ENCODE measurements around the gene SLX9. TPM values are rescaled to one million over a fixed set of nuclear protein-coding genes. Genes with fewer than 3 reads are reported as not detected.
"Not testable (repeated sequence)": the region's sequence is repeated elsewhere in the genome, so short reads cannot be mapped to it uniquely, and the experiment has no call there.

SLX9 gene
- total RNA-seq, 1 donor from 2014 or later, result 31.8 TPM

- TF ChIP-seq CTCF (IDR thresholded peaks at IDR 0.05; ENCODE audit: unreplicated experiment), result no peak
- Mint-ChIP-seq H3K27me3 (ENCODE audit: low read depth) (peaks cover 70% of the 10 kb centered on the region), H3K9me3 (no peaks in the 10 kb centered on the region), H3K4me3 (no peak overlapping the region), H3K27ac (no peak overlapping the region), H3K36me3 (no peaks in the 10 kb centered on the region), H3K4me1 (peaks cover 24% of the 10 kb centered on the region)
- no peak for DNase-seq (ENCODE audit: low spot score in 2 of 2, unreplicated experiment in 2 of 2)
These were observed 13.3 kb upstream of the SLX9 start for GRCh38 chr21:44926331-44927101.

DNA sequence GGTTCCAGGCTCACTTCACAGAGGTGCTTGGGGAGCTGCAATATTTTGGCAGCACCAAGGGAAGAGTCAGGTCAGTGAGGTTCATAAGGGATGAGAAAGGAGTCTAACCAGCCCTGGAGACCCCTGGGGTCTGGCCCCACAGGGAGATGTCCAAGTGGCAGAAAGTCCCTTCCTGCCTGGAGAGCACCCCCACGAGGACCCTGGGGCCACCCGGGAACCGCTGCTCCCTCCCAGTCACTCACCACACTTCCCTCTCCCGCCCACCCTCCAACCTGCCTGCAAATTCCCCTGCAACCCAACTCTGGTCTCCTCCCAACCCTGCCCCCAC lies 12.6 kb upstream of the SLX9 start:
- Mint-ChIP-seq H3K4me1 (peaks cover 24% of the 10 kb centered on the region), H3K27me3 (ENCODE audit: low read depth) (peaks cover 72% of the 10 kb centered on the region), H3K27ac (no peak overlapping the region), H3K9me3 (no peaks in the 10 kb centered on the region), H3K36me3 (no peaks in the 10 kb centered on the region), H3K4me3 (no peak overlapping the region)
- no peak for DNase-seq (ENCODE audit: low spot score in 2 of 2, unreplicated experiment in 2 of 2)
- no peak for TF ChIP-seq CTCF (IDR thresholded peaks at IDR 0.05; ENCODE audit: unreplicated experiment)

DNA sequence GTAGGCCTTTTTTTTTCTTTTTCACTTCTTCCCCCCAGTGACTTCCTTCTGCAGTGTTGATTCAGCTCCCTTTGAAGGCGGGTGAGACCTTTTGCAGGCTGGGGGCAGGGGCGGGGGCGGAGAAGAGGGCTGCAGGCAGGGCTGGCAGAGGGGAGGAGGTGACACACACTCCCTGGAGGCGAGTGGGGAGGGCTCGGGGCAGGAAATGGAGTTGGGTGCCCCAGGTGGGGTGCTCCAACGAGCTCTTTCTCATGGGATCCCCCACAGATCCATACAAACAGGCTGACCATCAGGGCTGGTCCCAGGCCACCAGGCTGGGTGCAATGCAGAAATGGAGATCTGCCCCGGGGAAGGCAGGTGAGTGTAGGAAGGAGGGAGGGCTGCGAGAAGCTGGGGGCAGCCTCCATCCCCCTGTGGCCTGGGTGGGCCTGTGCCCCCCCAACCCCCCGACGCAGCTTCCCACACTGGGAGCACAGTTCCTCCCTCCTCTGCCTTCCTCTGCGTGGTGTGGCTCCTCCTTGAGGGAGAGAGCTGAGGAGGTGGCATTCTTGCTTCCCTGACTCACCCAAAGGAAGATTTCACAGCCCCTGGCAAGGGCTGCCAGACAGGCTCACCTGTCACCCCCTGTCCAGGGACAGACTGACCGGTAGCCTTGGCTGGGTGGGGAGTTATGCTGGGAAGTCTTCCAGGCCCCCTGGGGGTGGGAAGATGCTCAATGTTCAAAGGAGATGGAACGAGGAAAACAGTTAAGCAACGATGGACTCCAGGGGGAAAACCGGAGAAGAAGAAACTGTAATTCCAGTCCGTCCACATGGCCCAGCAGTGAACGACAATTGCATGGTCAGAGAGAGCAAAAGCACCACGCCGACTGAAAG lies 12.0 kb upstream of the SLX9 start:
- peaks cover 24% of the 10 kb centered on the region for H3K4me1 Mint-ChIP-seq
- no peak for DNase-seq (ENCODE audit: low spot score in 2 of 2, unreplicated experiment in 2 of 2)

GRCh38 chr21:44928500-44929241 lies 11.2 kb upstream of the SLX9 start:
- H3K36me3 Mint-ChIP-seq; DNase-seq (ENCODE audit: low spot score in 2 of 2, unreplicated experiment in 2 of 2); H3K4me3 Mint-ChIP-seq; H3K9me3 Mint-ChIP-seq; H3K27ac Mint-ChIP-seq: not testable (repeated sequence)
- peaks cover 24% of the 10 kb centered on the region for H3K4me1 Mint-ChIP-seq
- peaks cover 72% of the 10 kb centered on the region for H3K27me3 Mint-ChIP-seq (ENCODE audit: low read depth)

More for the DNA sequence above, 12.0 kb upstream of the SLX9 start:
- H3K9me3 Mint-ChIP-seq, result no peaks in the 10 kb centered on the region
- H3K27ac Mint-ChIP-seq, result peak overlapping the region; percentile 44
- no peak for TF ChIP-seq CTCF (IDR thresholded peaks at IDR 0.05; ENCODE audit: unreplicated experiment)
- H3K4me3 Mint-ChIP-seq, result no peak overlapping the region
- no peaks in the 10 kb centered on the region for H3K36me3 Mint-ChIP-seq
- peaks cover 69% of the 10 kb centered on the region for H3K27me3 Mint-ChIP-seq (ENCODE audit: low read depth)

- Mint-ChIP-seq H3K4me3 (no peak overlapping the region), H3K36me3 (no peaks in the 10 kb centered on the region), H3K27me3 (ENCODE audit: low read depth) (peaks cover 72% of the 10 kb centered on the region), H3K27ac (no peak overlapping the region), H3K9me3 (no peaks in the 10 kb centered on the region), H3K4me1 (peaks cover 24% of the 10 kb centered on the region)
- DNase-seq (ENCODE audit: low spot score in 2 of 2, unreplicated experiment in 2 of 2), result no peak
- no peak for TF ChIP-seq CTCF (IDR thresholded peaks at IDR 0.05; ENCODE audit: unreplicated experiment)
These were observed 10.5 kb upstream of the SLX9 start for GRCh38 chr21:44929242-44929798.
